Right ventricle myocardium superior (tissue), 1 donor: ENCODE results near the gene TJP2. TPM values are rescaled to one million over a fixed set of nuclear protein-coding genes. Genes with fewer than 3 reads are reported as not detected.
"Not testable (repeated sequence)": the region's sequence is repeated elsewhere in the genome, so short reads cannot be mapped to it uniquely, and the experiment has no call there.

ENCODE experiments used
- ATAC-seq: fragments of 200-7000 bp; cut with Tn5 transposase; one replicate; pipeline ENCODE4 v1.9.1; 2020; ENCODE audit warnings: mild to moderate bottlenecking; ENCODE audit not compliant: poor library complexity
- DNase-seq: peaks from one replicate; pipeline ENCODE4 v3.0.0-alpha.2; 2020
- intact Hi-C: fragments of 100-400 bp; cut with DNase I; formaldehyde crosslinking; loops from one replicate; pipeline ENCODE4 v1.11.2; 2022
- total RNA-seq: library from RNA; stranded (reverse); fragmentation: NEBNext Ultra II Directional; extraction: Animal tissue kit (Norgen Biotek cat#: 25700); gene quantifications from one replicate; pipeline ENCODE4 v1.2.1, GENCODE V29; 2021
- donor health status: DM: no; HTN: yes; CAD: no; lungs with severe emphysema.

TJP2 gene
- total RNA-seq, 1 donor from 2014 or later = 116 TPM

- intact Hi-C loops, DNase-seq, ATAC-seq: not testable (repeated sequence)
Measured at GRCh38 chr9:69306895-69307445, 132.9 kb downstream of the TJP2 start.

- intact Hi-C loops = no loop called here
- DNase-seq = no peak
- ATAC-seq = peak; percentile 57
Measured at GRCh38 chr9:69307446-69308205, 133.5 kb downstream of the TJP2 start.

GRCh38 chr9:69308206-69308931, 134.3 kb downstream of the TJP2 start:
- no peak for ATAC-seq
- intact Hi-C loops = no loop called here
- DNase-seq = no peak

GRCh38 chr9:69313175-69313574, 139.1 kb downstream of the TJP2 start:
- intact Hi-C loops = no loop called here

GRCh38 chr9:69314547-69314946, 140.5 kb downstream of the TJP2 start:
- intact Hi-C loops = no loop called here
- DNase-seq = no peak
- no peak for ATAC-seq

More at GRCh38 chr9:69313175-69313574, 139.1 kb downstream of the TJP2 start:
- ATAC-seq = no peak
- no peak for DNase-seq

- DNase-seq = no peak
- intact Hi-C loops = no loop called here
- no peak for ATAC-seq
Measured at GRCh38 chr9:69317081-69317480, 143.0 kb downstream of the TJP2 start.

- ATAC-seq = no peak
- DNase-seq = no peak
- intact Hi-C loops = no loop called here
Measured at GRCh38 chr9:69317894-69318293, 143.8 kb downstream of the TJP2 start.

- ATAC-seq = no peak
- intact Hi-C loops = loop anchor here (10.0 kb wide), 1 partner anchor 65 kb away; no protein-coding TSS in a partner anchor
Measured at GRCh38 chr9:69319324-69320025, 145.4 kb downstream of the TJP2 start.

GRCh38 chr9:69322256-69322655, 148.2 kb downstream of the TJP2 start:
- intact Hi-C loops = loop anchor here (10.0 kb wide), 1 partner anchor 67 kb away; no protein-coding TSS in a partner anchor
- ATAC-seq (no peak), DNase-seq (no peak)

More at GRCh38 chr9:69319324-69320025, 145.4 kb downstream of the TJP2 start:
- no peak for DNase-seq

- intact Hi-C loops = loop anchor here (10.0 kb wide), 1 partner anchor 69 kb away; no protein-coding TSS in a partner anchor
- DNase-seq (no peak), ATAC-seq (no peak)
Measured at GRCh38 chr9:69323861-69324260, 149.8 kb downstream of the TJP2 start.

Other genes with a start within 250 kb of the TJP2 start
- gene PRKACG, start 160.2 kb upstream of the TJP2 start, total RNA-seq = not detected
- 38.0 TPM for gene FXN, start 138.5 kb upstream of the TJP2 start, total RNA-seq
- gene ENTREP1, start 150.9 kb downstream of the TJP2 start, total RNA-seq = 18.7 TPM